Astrocyte (in vitro differentiated cells and primary cell): ENCODE results near the gene PRIMPOL. TPM values are rescaled to one million over a fixed set of nuclear protein-coding genes. Genes with fewer than 3 reads are reported as not detected.
"Not testable (repeated sequence)": the region's sequence is repeated elsewhere in the genome, so short reads cannot be mapped to it uniquely, and the experiment has no call there.

Experiments
- DNase-seq: peaks from one replicate; pipeline ENCODE4 v3.0.0-alpha.2; 2010; ENCODE audit warnings: low read depth
- FAIRE-seq: peaks from 2 replicates; lab custom pipeline; 2011; peaks lifted over from hg19 to GRCh38; lab: Jason Lieb, UNC
- H2AFZ ChIP-seq: 2 replicates; pipeline ENCODE4 v1.6.0; 2012; ENCODE audit warnings: low read depth, low read length, inconsistent platforms
- H3K27ac ChIP-seq: 2 replicates; pipeline ENCODE4 v1.5.1; 2011; ENCODE audit warnings: low read depth, low read length, inconsistent platforms
- H3K27me3 ChIP-seq: 2 replicates; pipeline ENCODE4 v1.6.0; 2011; ENCODE audit warnings: low read length, inconsistent platforms; ENCODE audit not compliant: insufficient read depth
- H3K36me3 ChIP-seq: 2 replicates; pipeline ENCODE4 v1.5.1; 2011; ENCODE audit warnings: low read length, inconsistent platforms; ENCODE audit not compliant: insufficient read depth
- H3K4me1 ChIP-seq: 2 replicates; pipeline ENCODE4 v1.5.1; 2011; ENCODE audit warnings: low read length, inconsistent platforms; ENCODE audit not compliant: insufficient read depth
- H3K4me2 ChIP-seq: 2 replicates; pipeline ENCODE4 v1.6.0; 2012; ENCODE audit warnings: low read length, inconsistent platforms
- H3K4me3 ChIP-seq: 2 replicates; pipeline ENCODE4 v1.5.1; 2011; ENCODE audit warnings: low read depth, mild to moderate bottlenecking, low read length, inconsistent platforms; ENCODE audit not compliant: insufficient read depth
- H3K79me2 ChIP-seq: 2 replicates; pipeline ENCODE4 v1.6.0; 2012; ENCODE audit warnings: mild to moderate bottlenecking, low read length, inconsistent platforms; ENCODE audit not compliant: insufficient read depth
- H3K9ac ChIP-seq: 2 replicates; pipeline ENCODE4 v1.6.0; 2012; ENCODE audit warnings: mild to moderate bottlenecking, low read length, inconsistent platforms
- H3K9me3 ChIP-seq: 2 replicates; pipeline ENCODE4 v1.5.1; 2012; ENCODE audit warnings: low read depth, mild to moderate bottlenecking, low read length, inconsistent platforms; ENCODE audit not compliant: insufficient read depth
- H4K20me1 ChIP-seq: 2 replicates; pipeline ENCODE4 v1.6.0; 2012; ENCODE audit warnings: low read length, inconsistent platforms; ENCODE audit not compliant: insufficient read depth
- H3K27ac Mint-ChIP-seq: one replicate; pipeline ENCODE4 v1.8.0; 2021; ENCODE audit warnings: mild to moderate bottlenecking, mixed read lengths; ENCODE audit not compliant: unreplicated experiment
- H3K27me3 Mint-ChIP-seq: one replicate; pipeline ENCODE4 v1.8.0; 2021; ENCODE audit warnings: low read depth, mixed read lengths; ENCODE audit not compliant: unreplicated experiment
- H3K36me3 Mint-ChIP-seq: one replicate; pipeline ENCODE4 v1.8.0; 2021; ENCODE audit warnings: low read depth, mixed read lengths; ENCODE audit not compliant: unreplicated experiment
- H3K4me1 Mint-ChIP-seq: one replicate; pipeline ENCODE4 v1.8.0; 2021; ENCODE audit warnings: low read depth, mixed read lengths; ENCODE audit not compliant: unreplicated experiment
- H3K4me3 Mint-ChIP-seq: one replicate; pipeline ENCODE4 v1.8.0; 2021; ENCODE audit warnings: mild to moderate bottlenecking, moderate library complexity, mixed read lengths; ENCODE audit not compliant: unreplicated experiment
- H3K9me3 Mint-ChIP-seq: one replicate; pipeline ENCODE4 v1.8.0; 2021; ENCODE audit warnings: mild to moderate bottlenecking, mixed read lengths; ENCODE audit not compliant: unreplicated experiment
- EZH2 ChIP-seq: IDR thresholded peaks from 2 replicates; pipeline ENCODE4 v1.6.1; 2012; ENCODE audit warnings: mild to moderate bottlenecking, low read length, inconsistent platforms; ENCODE audit not compliant: insufficient read depth
- total RNA-seq: library from RNA; stranded (reverse); gene quantifications from 2 replicates; pipeline ENCODE4 v1.2.1, GENCODE V29; 2021
- TF ChIP-seq, protein P1 (sequence below): IDR thresholded peaks from 2 replicates; pipeline ENCODE4 v1.5.1; 2011; ENCODE audit warnings: low read depth, mild to moderate bottlenecking, inconsistent platforms, low read length, moderate library complexity; ENCODE audit not compliant: insufficient read depth

PRIMPOL gene
- total RNA-seq, 1 donor from 2014 or later, result 6.5 TPM

DNA sequence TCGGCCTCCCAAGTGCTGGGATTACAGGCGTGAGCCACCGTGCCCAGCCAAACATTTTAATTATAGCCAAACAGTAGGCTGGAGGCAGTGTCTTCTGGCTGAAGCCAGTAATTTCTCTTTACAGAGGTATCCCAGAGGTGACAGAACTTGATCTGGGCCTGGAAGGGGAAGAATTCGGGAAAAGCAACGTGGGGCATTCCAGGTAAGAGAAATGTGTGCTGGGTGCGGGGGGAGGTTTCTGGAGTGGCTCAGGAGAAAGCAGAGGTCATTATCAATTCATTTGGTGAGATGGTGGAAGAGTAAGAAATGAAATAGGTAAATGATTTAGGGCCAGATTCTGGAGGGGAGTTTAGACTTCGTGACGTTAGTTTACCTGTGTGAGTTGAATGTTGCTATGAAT is 2.4 kb downstream of the PRIMPOL start:
- H3K9ac ChIP-seq, result no peak overlapping the region
- H3K4me1 ChIP-seq, result peaks cover 23% of the 10 kb centered on the region
- Mint-ChIP-seq H3K4me3 (peak overlapping the region; percentile 51), H3K27me3 (no peaks in the 10 kb centered on the region), H3K36me3 (no peaks in the 10 kb centered on the region), H3K4me1 (peaks cover 10% of the 10 kb centered on the region), H3K27ac (no peak overlapping the region), H3K9me3 (no peaks in the 10 kb centered on the region)
- H3K27ac ChIP-seq, result no peak overlapping the region
- no peak overlapping the region for H3K4me3 ChIP-seq
- no peaks in the 10 kb centered on the region for H3K9me3 ChIP-seq
- no peaks in the 10 kb centered on the region for H3K36me3 ChIP-seq
- H4K20me1 ChIP-seq, result peaks cover 17% of the 10 kb centered on the region
- no peak overlapping the region for H3K4me2 ChIP-seq
- DNase-seq (no peak), FAIRE-seq (no peak)
- no peak overlapping the region for H2AFZ ChIP-seq
- no peaks in the 10 kb centered on the region for H3K27me3 ChIP-seq
- H3K79me2 ChIP-seq, result peaks cover 35% of the 10 kb centered on the region
- TF ChIP-seq, protein P1, sequence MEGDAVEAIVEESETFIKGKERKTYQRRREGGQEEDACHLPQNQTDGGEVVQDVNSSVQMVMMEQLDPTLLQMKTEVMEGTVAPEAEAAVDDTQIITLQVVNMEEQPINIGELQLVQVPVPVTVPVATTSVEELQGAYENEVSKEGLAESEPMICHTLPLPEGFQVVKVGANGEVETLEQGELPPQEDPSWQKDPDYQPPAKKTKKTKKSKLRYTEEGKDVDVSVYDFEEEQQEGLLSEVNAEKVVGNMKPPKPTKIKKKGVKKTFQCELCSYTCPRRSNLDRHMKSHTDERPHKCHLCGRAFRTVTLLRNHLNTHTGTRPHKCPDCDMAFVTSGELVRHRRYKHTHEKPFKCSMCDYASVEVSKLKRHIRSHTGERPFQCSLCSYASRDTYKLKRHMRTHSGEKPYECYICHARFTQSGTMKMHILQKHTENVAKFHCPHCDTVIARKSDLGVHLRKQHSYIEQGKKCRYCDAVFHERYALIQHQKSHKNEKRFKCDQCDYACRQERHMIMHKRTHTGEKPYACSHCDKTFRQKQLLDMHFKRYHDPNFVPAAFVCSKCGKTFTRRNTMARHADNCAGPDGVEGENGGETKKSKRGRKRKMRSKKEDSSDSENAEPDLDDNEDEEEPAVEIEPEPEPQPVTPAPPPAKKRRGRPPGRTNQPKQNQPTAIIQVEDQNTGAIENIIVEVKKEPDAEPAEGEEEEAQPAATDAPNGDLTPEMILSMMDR, result no peak
- TF ChIP-seq EZH2, result no peak

DNA sequence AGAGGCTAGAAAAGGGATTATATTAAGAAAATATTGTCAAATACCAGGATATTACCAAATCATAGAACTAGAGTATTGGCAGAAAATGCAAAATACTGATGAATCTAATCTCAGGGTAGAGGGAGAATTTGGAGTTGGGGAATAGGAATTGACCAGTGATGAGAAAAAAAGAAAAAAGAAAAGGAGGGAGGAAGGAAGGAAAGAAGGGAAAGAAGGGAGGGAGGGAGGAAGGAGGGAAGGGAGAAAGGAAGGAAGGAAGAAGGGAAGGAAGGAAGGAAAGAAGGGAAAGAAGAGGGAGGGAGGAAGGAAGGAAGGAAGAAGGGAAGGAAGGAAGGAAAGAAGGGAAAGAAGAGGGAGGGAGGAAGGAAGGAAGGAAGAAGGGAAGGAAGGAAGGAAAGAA is 3.1 kb downstream of the PRIMPOL start:
- not testable (repeated sequence) for H4K20me1 ChIP-seq, H3K27me3 ChIP-seq, DNase-seq, H3K4me3 Mint-ChIP-seq, H3K4me3 ChIP-seq, H3K27me3 Mint-ChIP-seq, H3K36me3 Mint-ChIP-seq, H2AFZ ChIP-seq, H3K4me1 Mint-ChIP-seq, H3K27ac Mint-ChIP-seq, H3K36me3 ChIP-seq, H3K9me3 ChIP-seq, H3K9ac ChIP-seq, H3K4me2 ChIP-seq, H3K9me3 Mint-ChIP-seq, FAIRE-seq, H3K27ac ChIP-seq
- peaks cover 16% of the 10 kb centered on the region for H3K4me1 ChIP-seq
- H3K79me2 ChIP-seq, result peaks cover 27% of the 10 kb centered on the region

DNA sequence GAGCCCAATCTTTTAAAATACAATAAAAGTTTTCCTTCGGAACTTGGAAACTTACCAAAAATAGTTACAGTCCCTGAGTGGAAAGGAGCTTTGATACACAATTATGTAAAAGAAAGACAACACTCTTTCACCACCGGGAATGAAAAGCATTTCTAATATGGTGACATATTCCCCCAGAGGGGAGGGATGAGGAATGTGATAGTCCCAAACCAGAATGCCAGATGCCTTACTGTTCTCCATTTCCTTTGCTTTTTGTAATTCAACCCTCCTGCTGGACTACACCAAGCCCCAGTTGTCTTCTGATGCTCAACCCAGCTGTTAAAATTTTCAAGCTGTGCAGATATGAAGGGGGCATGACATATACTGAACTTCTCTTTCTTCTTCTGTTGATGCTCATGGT is 4.1 kb downstream of the PRIMPOL start:
- TF ChIP-seq EZH2, result no peak
- TF ChIP-seq, protein P1, result no peak
- Histone ChIP-seq H2AFZ (no peak overlapping the region), H4K20me1 (no peaks in the 10 kb centered on the region), H3K36me3 (no peaks in the 10 kb centered on the region), H3K9me3 (no peaks in the 10 kb centered on the region), H3K4me1 (peaks cover 9% of the 10 kb centered on the region), H3K4me2 (peak overlapping the region; percentile 59), H3K9ac (no peak overlapping the region), H3K4me3 (no peak overlapping the region), H3K27me3 (no peaks in the 10 kb centered on the region), H3K27ac (no peak overlapping the region), H3K79me2 (peaks cover 18% of the 10 kb centered on the region)
- no peaks in the 10 kb centered on the region for H3K9me3 Mint-ChIP-seq
- H3K36me3 Mint-ChIP-seq, result no peaks in the 10 kb centered on the region
- H3K4me3 Mint-ChIP-seq, result no peak overlapping the region
- no peak overlapping the region for H3K27ac Mint-ChIP-seq
- FAIRE-seq, result peak; percentile 23
- no peaks in the 10 kb centered on the region for H3K27me3 Mint-ChIP-seq
- peak; percentile 35 for DNase-seq
- peaks cover 6% of the 10 kb centered on the region for H3K4me1 Mint-ChIP-seq
